Measurements from ENCODE around the gene KRTAP10-5.
A peak's percentile ranks its signal among the peaks of the same experiment; 100 is the strongest.

Gene KRTAP10-5

DNA sequence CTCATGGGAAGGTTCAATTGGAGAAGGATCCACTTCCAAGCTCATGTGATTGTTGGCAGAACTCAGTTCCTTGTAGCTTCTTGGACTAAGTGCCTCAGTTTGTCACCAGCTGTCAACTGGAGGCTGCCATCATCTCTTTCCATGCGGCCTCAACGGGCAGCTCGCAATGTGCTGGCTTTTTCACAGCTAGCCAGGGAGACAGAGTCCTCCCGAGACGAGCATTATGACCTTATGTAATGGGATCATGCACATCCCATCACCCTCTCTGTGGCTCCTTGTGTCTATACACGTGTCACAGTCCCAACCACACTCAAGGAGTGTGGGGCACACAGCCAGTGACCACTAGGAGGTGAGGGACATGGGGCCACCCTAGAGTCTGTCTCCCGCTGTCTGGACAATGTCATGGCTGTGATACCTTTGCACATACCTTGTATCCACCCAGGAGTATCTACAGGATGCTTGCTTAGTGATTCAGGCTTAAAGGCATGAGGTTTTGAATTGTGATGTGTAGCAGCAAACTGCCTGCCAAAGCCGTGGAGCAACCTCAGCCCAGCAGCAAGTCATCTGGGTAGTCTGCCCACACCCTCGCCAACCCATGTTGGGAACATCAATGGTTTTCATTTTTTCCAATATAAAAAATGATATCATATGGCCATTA lies 15.8 kb upstream of the KRTAP10-5 start:
- no peak overlapping the region for H3K9ac ChIP-seq (ENCODE audit: low read depth, low read length, poor library complexity)
- peak overlapping the region; percentile 18 for H2BK12ac ChIP-seq (ENCODE audit: low read length)
- no peak overlapping the region for H3K4ac ChIP-seq (ENCODE audit: low read length)
- H2BK5ac ChIP-seq (ENCODE audit: low read length): no peak overlapping the region
- peak overlapping the region; percentile 23 for H2BK15ac ChIP-seq (ENCODE audit: low read length)
- H2AFZ ChIP-seq (ENCODE audit: low read length): no peak overlapping the region
- H3K27ac ChIP-seq (replicated peaks; ENCODE audit: low read length): no peak overlapping the region
- H3K23ac ChIP-seq (ENCODE audit: low read depth, low read length, poor library complexity): peak overlapping the region; percentile 56
- H3K9me3 ChIP-seq (replicated peaks in 1 of 2; ENCODE audit: control insufficient read depth in 2 of 2, insufficient read depth in 1 of 2, low read depth in 1 of 2, low read length in 2 of 2): peaks cover 2 to 4% of the 10 kb centered on the region in 2 donors
- no CpG with 5 or more reads among the region's 9 CpGs for WGBS, 2 donors (ENCODE audit: extremely low coverage in 2 of 2, insufficient read length in 2 of 2, insufficient replicate concordance in 1 of 2)
- peaks cover 4 to 7% of the 10 kb centered on the region in 2 donors for H3K4me1 ChIP-seq (ENCODE audit: control insufficient read depth in 2 of 2, insufficient read depth in 1 of 2, low read depth in 1 of 2, low read length in 2 of 2)
- H2BK120ac ChIP-seq (ENCODE audit: low read depth, low read length): peak overlapping the region; percentile 38
- no peak overlapping the region for H3K4me3 ChIP-seq (ENCODE audit: low read length in 2 of 2)
- peak overlapping the region; percentile 85 for H4K91ac ChIP-seq (ENCODE audit: low read depth, low read length, poor library complexity)
- H3K14ac ChIP-seq (ENCODE audit: low read length): no peak overlapping the region
- no peak for DNase-seq (ENCODE audit: low spot score)
- H3K4me2 ChIP-seq (ENCODE audit: insufficient read depth, low read length, poor library complexity, severe bottlenecking): no peak overlapping the region
- H3K79me1 ChIP-seq (ENCODE audit: low read depth, low read length): no peaks in the 10 kb centered on the region
- peak overlapping the region; percentile 23 for H2AK5ac ChIP-seq (ENCODE audit: low read depth, low read length)
- H3K27me3 ChIP-seq (ENCODE audit: control insufficient read depth in 3 of 3, insufficient read depth in 3 of 3, low read depth in 1 of 3, low read length in 3 of 3): no peaks in the 10 kb centered on the region
- no peaks in the 10 kb centered on the region for H3K36me3 ChIP-seq (replicated peaks in 1 of 2; ENCODE audit: control insufficient read depth in 2 of 2, insufficient read depth in 2 of 2, low read length in 2 of 2)
- H4K8ac ChIP-seq (ENCODE audit: low read depth, low read length): no peak overlapping the region
- peak overlapping the region; percentile 81 for H3K18ac ChIP-seq (ENCODE audit: low read length)

DNA sequence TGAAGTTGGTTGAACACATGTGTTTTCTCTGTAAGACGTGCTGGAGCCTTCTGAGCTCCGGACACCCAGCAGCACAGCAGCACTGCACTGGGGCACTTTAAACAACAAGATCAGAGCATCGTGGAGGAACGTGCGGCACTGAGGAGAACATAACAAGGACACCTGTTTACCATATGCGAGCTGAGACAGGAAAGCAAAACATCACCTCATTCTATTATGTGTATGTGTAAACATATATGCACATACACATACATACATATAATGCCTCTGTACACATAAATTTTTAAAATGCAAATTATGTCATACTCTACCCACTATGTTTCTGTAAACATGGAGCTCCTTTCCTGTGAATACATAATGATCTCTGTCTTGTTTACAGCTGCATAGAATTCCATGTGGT lies 15.1 kb upstream of the KRTAP10-5 start:
- peaks cover 2 to 4% of the 10 kb centered on the region in 2 donors for H3K9me3 ChIP-seq (replicated peaks in 1 of 2; ENCODE audit: control insufficient read depth in 2 of 2, insufficient read depth in 1 of 2, low read depth in 1 of 2, low read length in 2 of 2)
- H2BK120ac ChIP-seq (ENCODE audit: low read depth, low read length): peak overlapping the region; percentile 38
- no peak overlapping the region for H2BK5ac ChIP-seq (ENCODE audit: low read length)
- H2AFZ ChIP-seq (ENCODE audit: low read length): no peak overlapping the region
- no peak overlapping the region for H4K8ac ChIP-seq (ENCODE audit: low read depth, low read length)
- no peaks in the 10 kb centered on the region for H3K27me3 ChIP-seq (ENCODE audit: control insufficient read depth in 3 of 3, insufficient read depth in 3 of 3, low read depth in 1 of 3, low read length in 3 of 3)
- no CpG with 5 or more reads among the region's 6 CpGs for WGBS, 2 donors (ENCODE audit: extremely low coverage in 2 of 2, insufficient read length in 2 of 2, insufficient replicate concordance in 1 of 2)
- no peak overlapping the region for H4K91ac ChIP-seq (ENCODE audit: low read depth, low read length, poor library complexity)
- H3K79me1 ChIP-seq (ENCODE audit: low read depth, low read length): no peaks in the 10 kb centered on the region
- no peak overlapping the region for H3K4me2 ChIP-seq (ENCODE audit: insufficient read depth, low read length, poor library complexity, severe bottlenecking)
- no peaks in the 10 kb centered on the region for H3K36me3 ChIP-seq (replicated peaks in 1 of 2; ENCODE audit: control insufficient read depth in 2 of 2, insufficient read depth in 2 of 2, low read length in 2 of 2)
- no peak overlapping the region for H3K27ac ChIP-seq (replicated peaks; ENCODE audit: low read length)
- peak overlapping the region; percentile 69 for H3K18ac ChIP-seq (ENCODE audit: low read length)
- no peak overlapping the region for H3K23ac ChIP-seq (ENCODE audit: low read depth, low read length, poor library complexity)
- H3K4me1 ChIP-seq (ENCODE audit: control insufficient read depth in 2 of 2, insufficient read depth in 1 of 2, low read depth in 1 of 2, low read length in 2 of 2): peaks cover 4 to 7% of the 10 kb centered on the region in 2 donors
- H3K4ac ChIP-seq (ENCODE audit: low read length): no peak overlapping the region
- H3K9ac ChIP-seq (ENCODE audit: low read depth, low read length, poor library complexity): no peak overlapping the region
- H2AK5ac ChIP-seq (ENCODE audit: low read depth, low read length): no peak overlapping the region
- H3K14ac ChIP-seq (ENCODE audit: low read length): no peak overlapping the region
- no peak overlapping the region for H2BK15ac ChIP-seq (ENCODE audit: low read length)
- H3K4me3 ChIP-seq (ENCODE audit: low read length in 2 of 2): no peak overlapping the region
- no peak overlapping the region for H2BK12ac ChIP-seq (ENCODE audit: low read length)
- no peak for DNase-seq (ENCODE audit: low spot score)

DNA sequence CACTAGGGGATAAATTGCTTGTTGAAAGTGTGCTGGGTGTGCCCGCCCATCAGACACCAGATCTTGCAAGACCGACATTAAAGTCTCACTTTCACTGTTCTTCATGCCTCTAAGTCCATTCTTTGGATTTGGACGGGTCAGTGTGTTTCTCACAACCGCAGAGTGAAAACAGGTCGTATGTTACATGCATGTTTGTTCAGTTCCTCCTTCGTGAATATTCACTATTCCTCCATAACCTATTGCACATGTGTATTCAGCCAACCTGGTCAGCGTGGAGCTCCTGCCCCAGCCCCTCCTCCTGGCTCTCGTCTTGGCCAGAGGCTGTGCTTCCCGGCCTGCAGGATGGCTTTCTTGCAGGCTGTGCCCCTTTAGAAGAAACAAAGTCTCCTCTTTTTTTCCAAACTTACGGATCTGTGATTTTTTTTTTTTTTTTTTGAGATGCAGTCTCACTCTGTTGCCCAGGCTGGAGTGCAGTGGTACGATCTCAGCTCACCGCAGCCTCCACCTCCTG lies 14.1 kb upstream of the KRTAP10-5 start:
- Histone ChIP-seq H3K14ac (ENCODE audit: low read length) (no peak overlapping the region), H2BK12ac (ENCODE audit: low read length) (no peak overlapping the region), H3K4me3 (ENCODE audit: low read length in 2 of 2) (no peak overlapping the region), H4K8ac (ENCODE audit: low read depth, low read length) (no peak overlapping the region), H2AK5ac (ENCODE audit: low read depth, low read length) (peak overlapping the region; percentile 3), H3K9ac (ENCODE audit: low read depth, low read length, poor library complexity) (no peak overlapping the region), H4K91ac (ENCODE audit: low read depth, low read length, poor library complexity) (no peak overlapping the region), H3K4me1 (ENCODE audit: control insufficient read depth in 2 of 2, insufficient read depth in 1 of 2, low read depth in 1 of 2, low read length in 2 of 2) (peaks cover 3 to 7% of the 10 kb centered on the region in 2 donors), H3K27me3 (ENCODE audit: control insufficient read depth in 3 of 3, insufficient read depth in 3 of 3, low read depth in 1 of 3, low read length in 3 of 3) (no peaks in the 10 kb centered on the region), H3K27ac (replicated peaks; ENCODE audit: low read length) (no peak overlapping the region), H2BK5ac (ENCODE audit: low read length) (no peak overlapping the region), H2BK120ac (ENCODE audit: low read depth, low read length) (no peak overlapping the region), H3K4ac (ENCODE audit: low read length) (no peak overlapping the region), H3K79me1 (ENCODE audit: low read depth, low read length) (peaks cover 2% of the 10 kb centered on the region), H2BK15ac (ENCODE audit: low read length) (no peak overlapping the region), H3K9me3 (replicated peaks in 1 of 2; ENCODE audit: control insufficient read depth in 2 of 2, insufficient read depth in 1 of 2, low read depth in 1 of 2, low read length in 2 of 2) (peaks cover 2 to 3% of the 10 kb centered on the region in 2 donors), H2AFZ (ENCODE audit: low read length) (peak overlapping the region; percentile 58), H3K23ac (ENCODE audit: low read depth, low read length, poor library complexity) (no peak overlapping the region), H3K36me3 (replicated peaks in 1 of 2; ENCODE audit: control insufficient read depth in 2 of 2, insufficient read depth in 2 of 2, low read length in 2 of 2) (no peaks in the 10 kb centered on the region), H3K18ac (ENCODE audit: low read length) (no peak overlapping the region), H3K4me2 (ENCODE audit: insufficient read depth, low read length, poor library complexity, severe bottlenecking) (no peak overlapping the region)
- WGBS, 2 donors (ENCODE audit: extremely low coverage in 2 of 2, insufficient read length in 2 of 2, insufficient replicate concordance in 1 of 2): no CpG with 5 or more reads among the region's 12 CpGs
- DNase-seq (ENCODE audit: low spot score): no peak

DNA sequence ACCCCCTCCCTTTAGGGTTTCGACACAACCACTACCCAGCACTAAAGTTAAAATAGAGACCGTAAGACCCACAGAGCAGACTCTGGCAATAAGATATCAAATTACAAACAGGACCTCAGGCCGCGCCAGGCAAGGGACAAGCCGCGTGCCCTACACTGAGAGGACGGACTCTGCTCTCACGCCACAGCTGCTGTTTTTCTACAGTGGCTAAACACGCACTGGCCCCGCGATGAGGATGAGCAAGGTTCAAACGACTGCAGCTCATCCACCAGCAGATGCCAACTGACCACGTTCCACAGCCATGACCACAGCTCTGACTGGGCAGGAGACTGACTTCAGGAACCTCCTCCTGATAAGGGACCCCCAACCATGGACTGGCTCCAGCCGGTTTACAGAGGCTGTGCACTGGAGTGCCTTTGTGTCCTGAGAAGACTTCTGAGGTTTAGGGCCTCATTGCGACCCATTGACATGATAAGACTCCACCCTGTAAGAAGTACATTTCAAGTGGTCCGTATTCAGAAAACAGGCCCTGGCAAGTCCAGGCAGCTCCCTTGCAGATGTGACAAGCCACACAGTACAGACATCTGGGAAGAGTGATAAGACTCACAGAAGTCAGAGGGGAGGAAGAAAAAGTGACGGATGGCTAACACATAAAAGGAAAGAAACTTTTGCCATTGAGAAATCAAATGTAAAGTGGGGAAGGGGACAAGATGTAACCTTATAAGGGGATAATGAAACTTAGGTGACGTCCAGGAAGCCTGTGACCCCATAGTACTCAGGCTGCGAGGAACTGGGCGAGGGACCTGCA lies 13.4 kb upstream of the KRTAP10-5 start:
- H3K23ac ChIP-seq (ENCODE audit: low read depth, low read length, poor library complexity): no peak overlapping the region
- H4K91ac ChIP-seq (ENCODE audit: low read depth, low read length, poor library complexity): no peak overlapping the region
- no CpG with 5 or more reads among the region's 20 CpGs for WGBS, 2 donors (ENCODE audit: extremely low coverage in 2 of 2, insufficient read length in 2 of 2, insufficient replicate concordance in 1 of 2)
- H2BK5ac ChIP-seq (ENCODE audit: low read length): peak overlapping the region; percentile 75
- no peak overlapping the region for H3K4ac ChIP-seq (ENCODE audit: low read length)
- H3K9ac ChIP-seq (ENCODE audit: low read depth, low read length, poor library complexity): no peak overlapping the region
- H3K4me3 ChIP-seq (ENCODE audit: low read length in 2 of 2): no peak overlapping the region
- H2BK12ac ChIP-seq (ENCODE audit: low read length): no peak overlapping the region
- H3K79me1 ChIP-seq (ENCODE audit: low read depth, low read length): peaks cover 3% of the 10 kb centered on the region
- peak overlapping the region; percentile 20 for H3K18ac ChIP-seq (ENCODE audit: low read length)
- peak overlapping the region; percentile 21 for H2BK120ac ChIP-seq (ENCODE audit: low read depth, low read length)
- no peaks in the 10 kb centered on the region for H3K36me3 ChIP-seq (replicated peaks in 1 of 2; ENCODE audit: control insufficient read depth in 2 of 2, insufficient read depth in 2 of 2, low read length in 2 of 2)
- no peak overlapping the region for H3K27ac ChIP-seq (replicated peaks; ENCODE audit: low read length)
- H3K4me2 ChIP-seq (ENCODE audit: insufficient read depth, low read length, poor library complexity, severe bottlenecking): no peak overlapping the region
- peak overlapping the region; percentile 87 for H2BK15ac ChIP-seq (ENCODE audit: low read length)
- H3K27me3 ChIP-seq (ENCODE audit: control insufficient read depth in 3 of 3, insufficient read depth in 3 of 3, low read depth in 1 of 3, low read length in 3 of 3): no peaks in the 10 kb centered on the region
- H3K14ac ChIP-seq (ENCODE audit: low read length): no peak overlapping the region
- H3K9me3 ChIP-seq (replicated peaks in 1 of 2; ENCODE audit: control insufficient read depth in 2 of 2, insufficient read depth in 1 of 2, low read depth in 1 of 2, low read length in 2 of 2): peaks cover 0 to 3% of the 10 kb centered on the region in 2 donors
- peak overlapping the region; percentile 58 for H2AFZ ChIP-seq (ENCODE audit: low read length)
- peaks cover 3 to 7% of the 10 kb centered on the region in 2 donors for H3K4me1 ChIP-seq (ENCODE audit: control insufficient read depth in 2 of 2, insufficient read depth in 1 of 2, low read depth in 1 of 2, low read length in 2 of 2)
- H2AK5ac ChIP-seq (ENCODE audit: low read depth, low read length): no peak overlapping the region
- no peak overlapping the region for H4K8ac ChIP-seq (ENCODE audit: low read depth, low read length)
- DNase-seq (ENCODE audit: low spot score): no peak

Data from neuronal stem cell (in vitro differentiated cells).